Stimulated activated CD4-positive, alpha-beta T cell treated with anti-CD3 and anti-CD28 coated beads, Interleukin-1b, Interleukin-23, amount 100 ng/mL, for 1 hour (primary cell): ENCODE results near the gene C2orf15.
"Not testable (repeated sequence)": the region's sequence is repeated elsewhere in the genome, so short reads cannot be mapped to it uniquely, and the experiment has no call there.

Experiments used
- DNase-seq, 2 donors: peaks; one replicate each; pipeline ENCODE4 v3.0.0-alpha.2; 2020; ENCODE audit warnings: low read depth in 2 of 2

C2orf15 gene, protein sequence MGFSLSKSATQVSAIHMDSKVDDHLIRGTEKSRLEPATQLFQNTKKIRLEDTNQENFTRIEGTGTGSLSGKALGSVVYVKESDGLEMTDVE

DNA sequence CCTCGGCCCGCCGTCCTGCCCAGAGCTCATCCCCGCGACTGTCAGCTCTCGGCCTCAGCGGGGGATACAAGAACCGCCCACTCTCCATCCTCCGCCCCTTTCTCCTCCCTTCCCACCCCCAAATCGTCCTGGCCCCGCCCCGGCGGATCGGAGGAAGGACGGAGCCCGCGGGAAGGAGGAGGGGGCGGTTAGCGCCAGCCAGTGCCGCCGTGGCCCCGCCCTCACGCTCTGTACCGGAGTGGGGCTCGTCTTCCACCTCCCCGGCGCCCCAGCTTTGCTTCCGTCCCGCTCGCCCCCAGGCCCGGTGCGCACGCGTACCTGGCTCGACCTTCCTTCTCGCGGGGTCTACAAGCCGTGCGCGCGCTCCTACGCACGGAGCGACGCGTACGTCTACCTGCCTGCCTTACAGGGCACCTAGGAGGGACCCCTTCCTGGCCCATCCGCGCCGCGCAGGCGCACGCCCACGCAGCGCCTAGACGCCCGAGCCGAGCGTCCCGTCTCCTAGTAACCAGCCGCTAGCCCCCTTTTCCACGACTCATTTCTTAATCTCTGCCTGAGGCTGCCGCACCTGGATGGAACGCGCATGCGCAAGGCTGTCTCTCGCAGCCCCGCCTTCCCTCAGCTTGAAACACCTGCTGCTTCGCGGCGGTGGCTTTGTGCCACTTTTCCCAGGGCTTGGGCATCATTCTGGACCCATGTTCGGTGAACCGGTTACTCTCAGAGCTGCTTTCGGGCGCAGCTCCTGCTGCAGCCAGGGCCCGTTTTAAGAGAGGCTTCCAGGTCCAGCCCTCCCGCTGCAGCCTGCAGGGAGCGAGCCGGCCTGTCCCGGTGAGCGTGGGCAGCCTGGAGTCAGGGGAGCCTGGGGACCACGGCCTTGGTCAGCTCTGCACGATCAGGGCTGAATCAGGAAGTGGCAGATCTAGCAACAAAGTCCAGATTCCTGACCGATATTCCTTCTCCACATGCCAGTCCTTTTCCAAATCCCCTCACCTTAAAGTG is at the start of gene C2orf15:
Gene C2orf15 (plus strand): TSS at position 598 of the 999 bp plus-strand sequence. CDS start 8,852 bp downstream, outside the sequence.
- DNase-seq = peak; percentile 92

DNA sequence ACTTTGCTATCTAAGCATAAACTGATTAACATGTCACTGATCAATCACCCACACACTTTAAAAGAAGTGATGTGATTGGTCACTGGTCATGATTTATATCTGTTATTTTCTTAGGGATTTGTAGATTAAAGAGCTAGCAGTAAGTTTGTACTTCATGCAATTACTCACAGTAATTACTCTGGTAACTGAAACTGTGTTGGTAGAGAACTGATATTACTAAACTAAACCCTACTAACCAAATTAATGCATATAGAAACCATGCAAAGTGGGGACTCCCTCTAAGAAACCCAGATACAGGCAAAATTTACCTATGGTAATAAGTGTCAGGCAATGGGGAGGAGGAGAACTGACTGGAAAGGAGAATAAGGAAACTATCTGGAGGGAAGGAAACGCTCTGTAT is 44.8 kb upstream of the C2orf15 start:
- no peak for DNase-seq

DNA sequence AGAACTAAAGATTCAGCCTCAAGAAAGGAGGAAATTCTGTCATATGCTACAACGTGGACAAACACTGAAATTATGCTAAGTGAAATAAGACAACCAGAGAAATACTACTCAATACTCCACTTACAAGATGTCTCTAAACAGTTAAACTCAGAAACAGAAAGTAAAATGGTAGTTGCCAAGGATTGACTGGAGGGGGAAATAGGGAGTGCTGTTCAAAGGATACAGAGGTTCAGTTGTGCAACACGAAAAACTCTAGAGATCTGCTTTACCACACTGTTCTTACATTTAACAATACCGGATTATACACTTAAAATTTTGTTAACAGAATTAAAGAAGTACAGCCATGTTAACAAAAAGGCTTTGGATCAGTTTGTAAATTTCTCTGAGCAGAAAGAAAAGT is 39.8 kb upstream of the C2orf15 start:
- no peak for DNase-seq

DNA sequence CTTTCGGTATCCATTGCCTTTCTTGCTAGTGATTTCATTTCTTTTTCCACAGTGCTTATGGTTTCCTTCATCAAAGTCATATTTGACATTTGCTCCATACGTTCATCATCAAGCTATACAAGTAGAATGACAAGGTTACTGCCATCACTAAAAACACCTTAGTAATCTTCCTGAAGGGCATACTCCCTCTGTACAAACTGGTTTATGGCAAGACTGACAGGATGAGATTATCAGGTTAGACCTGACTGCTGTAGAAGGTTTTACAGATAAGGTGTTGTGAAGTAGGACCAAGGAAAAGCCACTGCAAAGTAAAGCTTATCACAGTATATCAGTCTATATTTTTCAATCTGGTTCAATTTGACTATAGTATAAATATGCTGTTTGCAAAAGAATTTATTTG is 37.5 kb upstream of the C2orf15 start:
- DNase-seq = no peak

DNA sequence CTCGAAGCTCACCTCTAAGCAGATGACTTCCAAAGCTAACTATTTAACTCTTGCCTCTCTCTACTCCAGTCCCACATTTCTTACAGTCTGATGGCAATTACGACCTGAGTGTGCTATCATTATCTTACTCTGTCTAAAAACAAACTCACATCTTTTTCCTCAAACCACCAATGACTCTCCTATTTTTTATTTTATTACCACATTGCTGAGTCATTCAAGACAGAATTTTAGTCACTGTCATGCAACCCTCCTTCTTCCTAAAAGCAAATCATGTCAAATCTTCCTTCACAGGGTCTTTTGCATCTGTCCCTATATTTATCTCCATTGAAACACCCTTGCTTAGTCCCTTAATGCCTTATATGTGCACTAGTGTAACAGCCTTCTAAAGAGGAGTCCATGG is 34.6 kb upstream of the C2orf15 start:
- no peak for DNase-seq

DNA sequence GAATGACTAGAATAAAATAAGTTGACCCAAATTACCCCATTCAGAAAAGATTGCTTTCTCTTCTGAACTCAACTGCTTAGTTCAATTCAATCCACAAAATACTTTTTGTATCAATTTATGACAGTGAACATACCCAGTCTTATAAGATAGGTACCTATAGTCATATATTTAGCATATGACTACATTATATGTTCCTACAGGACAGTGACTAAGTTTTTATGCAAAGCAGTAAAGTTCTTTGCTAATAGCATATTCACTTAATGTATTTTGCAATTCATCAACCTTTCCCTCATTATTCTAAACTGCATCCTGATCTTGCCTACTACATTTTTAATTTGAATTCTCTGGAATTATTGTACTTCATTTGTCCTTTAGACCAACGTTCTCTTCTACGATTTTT is 30.3 kb upstream of the C2orf15 start:
- DNase-seq = no peak

DNA sequence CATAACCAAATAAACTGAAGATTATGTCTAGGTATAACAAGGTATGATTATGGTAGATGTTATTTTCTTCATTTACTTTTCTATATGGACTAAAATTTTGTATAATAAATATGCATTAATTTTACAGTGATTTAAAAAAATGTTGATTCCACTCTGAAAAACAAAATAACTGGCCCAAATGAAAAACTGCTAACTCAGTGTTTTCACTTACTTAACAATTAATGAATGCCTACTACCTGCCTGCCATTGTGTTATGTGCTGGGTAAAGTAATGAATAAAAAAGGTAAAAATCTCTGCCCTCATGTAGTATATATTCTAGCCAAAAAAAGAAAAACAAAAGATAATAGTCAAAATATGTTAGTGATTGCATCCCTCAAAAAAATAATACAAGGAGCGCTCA is 29.6 kb upstream of the C2orf15 start:
- DNase-seq = no peak

DNA sequence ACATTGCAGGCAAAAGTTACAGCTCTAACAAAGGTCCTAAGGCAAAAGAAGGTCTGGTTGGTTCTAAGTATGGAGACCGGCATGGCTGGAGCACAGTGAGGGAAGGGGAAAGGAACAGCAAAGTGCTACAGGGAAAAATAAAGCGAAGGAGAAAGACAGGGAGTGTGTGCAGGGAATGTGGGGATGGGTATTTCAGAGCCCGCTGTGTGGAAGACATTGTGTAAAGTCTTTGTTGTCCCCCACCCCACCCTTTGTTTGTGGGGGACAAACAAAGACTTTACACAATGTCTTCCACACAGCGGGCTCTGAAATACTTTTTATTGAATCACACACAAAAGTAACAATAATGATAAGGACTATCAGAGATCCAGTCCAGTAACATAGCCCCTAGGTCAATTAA is 28.9 kb upstream of the C2orf15 start:
- no peak for DNase-seq

DNA sequence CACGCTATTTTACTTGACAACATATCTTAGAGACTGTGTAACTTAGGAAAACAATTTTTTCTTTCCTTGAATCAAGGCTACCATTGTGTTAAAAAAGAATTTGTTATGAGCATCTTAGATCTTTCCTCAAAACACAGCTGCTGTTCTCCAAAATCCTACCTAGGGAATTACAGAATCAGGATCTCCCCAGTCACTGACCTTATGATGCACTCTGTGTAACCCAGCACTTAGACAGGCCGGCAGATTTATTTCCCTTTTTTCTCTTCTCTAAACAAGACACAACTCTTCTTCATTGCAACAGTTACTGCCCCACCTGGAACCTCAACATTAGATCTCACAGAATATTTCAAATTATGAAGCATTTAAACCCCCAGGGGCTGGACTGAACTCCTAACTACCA is 13.5 kb upstream of the C2orf15 start:
- DNase-seq = no peak

DNA sequence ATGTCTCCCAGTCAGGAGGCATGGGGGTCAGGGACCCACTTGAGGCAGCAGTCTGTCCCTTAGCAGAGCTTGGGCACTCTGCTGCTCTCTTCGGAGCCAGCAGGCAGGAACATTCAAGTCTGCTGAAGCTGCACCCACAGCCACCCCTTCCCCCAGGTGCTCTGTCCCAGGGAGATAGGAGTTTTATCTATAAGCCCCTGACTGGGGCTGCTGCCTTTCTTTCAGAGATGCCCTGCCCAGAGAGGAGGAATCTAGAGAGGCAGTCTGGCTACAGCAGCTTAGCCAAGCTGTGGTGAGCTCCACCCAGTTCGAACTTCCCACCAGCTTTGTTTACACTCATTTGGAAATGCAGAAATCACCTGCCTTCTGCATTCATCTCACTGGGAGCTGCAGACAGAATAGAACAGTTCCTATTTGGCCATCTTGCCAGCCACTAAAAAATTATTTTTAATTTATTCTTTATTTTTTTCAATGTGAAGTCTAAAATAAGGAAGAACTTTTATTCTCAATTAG is 6.4 kb upstream of the C2orf15 start:
- not testable (repeated sequence) for DNase-seq

DNA sequence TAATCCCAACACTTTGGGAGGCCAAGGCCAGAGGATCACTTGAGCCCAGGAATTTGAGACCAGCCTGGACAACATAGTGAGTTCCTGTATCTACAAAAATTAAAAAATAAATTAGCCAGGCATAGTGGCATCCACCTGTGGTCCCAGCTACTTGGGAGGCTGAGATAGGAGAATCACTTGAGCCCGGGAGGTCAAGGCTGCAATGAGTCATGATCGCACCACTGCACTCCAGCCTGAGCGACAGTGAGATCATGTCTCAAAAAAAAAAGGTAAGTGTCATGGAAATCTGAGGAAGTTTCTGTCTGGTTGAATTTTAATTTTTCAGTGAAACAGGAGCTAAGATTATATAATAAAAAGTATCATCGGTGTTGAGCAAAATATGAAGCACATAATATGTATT is 2.5 kb upstream of the C2orf15 start:
- DNase-seq = no peak

DNA sequence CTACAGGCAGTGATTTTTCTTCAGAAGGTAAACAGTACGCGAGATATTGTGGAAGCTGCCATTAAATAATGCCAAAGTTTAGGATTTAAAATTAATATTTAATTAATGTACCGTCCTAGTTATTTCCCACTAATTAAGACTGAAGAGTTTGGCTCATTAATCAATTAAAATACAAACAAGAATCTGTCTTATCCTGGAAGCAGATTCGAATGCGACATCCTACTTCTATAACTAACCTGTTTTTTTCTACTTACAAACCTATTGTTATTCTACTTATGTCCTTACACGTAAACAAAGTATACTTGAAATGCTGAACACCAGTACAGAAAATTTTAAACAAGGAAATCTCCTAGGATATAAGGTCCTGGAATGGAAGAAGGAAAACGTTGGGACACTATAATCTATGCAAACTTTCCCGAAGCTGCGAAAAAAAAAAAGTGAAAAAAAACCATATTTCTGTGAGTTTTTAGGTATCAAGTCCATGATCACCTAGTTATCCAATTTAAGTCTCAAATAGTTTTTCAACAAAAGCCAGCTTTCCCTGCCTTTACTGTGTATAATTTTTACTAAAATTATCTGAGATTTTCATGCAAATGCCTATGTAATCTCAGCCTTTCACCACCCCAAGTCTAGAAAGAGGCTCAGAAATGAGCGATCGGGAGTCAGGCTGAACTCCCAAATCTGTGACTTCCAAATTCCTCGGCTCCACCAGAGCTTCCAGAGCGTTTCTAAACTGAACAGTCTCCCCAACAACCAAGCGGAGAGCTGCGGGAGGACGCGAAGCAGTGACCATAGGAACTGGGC is 1.2 kb upstream of the C2orf15 start:
- DNase-seq = no peak

DNA sequence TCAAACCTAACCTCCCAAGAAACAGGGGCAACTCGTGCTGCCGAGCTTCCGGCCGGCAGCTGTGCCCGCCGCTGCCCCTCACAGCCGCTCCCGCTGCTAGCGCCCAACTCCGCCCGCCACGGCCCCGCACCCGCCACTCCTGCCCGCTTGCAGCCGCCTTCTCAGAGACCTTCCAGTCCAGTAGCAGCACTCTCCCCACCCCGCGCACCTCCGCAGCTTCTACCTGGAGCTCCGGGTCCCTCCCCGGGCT is 722 bp upstream of the C2orf15 start:
- DNase-seq = no peak

DNA sequence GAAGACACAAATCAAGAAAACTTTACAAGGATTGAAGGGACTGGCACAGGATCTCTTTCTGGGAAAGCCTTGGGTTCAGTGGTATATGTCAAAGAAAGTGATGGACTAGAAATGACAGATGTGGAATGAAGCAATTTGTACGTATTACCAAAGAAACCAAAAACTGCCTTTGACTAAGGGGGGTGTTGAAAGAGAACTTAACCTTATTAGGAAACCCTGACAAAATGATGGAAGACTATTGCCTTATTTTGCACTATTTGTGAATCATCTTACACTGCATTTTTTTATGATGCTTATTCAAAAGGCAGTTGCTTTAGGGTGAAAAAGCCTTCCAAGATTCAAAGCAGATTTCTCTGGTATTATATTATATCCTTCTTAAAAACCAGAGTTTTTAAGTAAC is 9.2 kb downstream of the C2orf15 start:
- no peak for DNase-seq

DNA sequence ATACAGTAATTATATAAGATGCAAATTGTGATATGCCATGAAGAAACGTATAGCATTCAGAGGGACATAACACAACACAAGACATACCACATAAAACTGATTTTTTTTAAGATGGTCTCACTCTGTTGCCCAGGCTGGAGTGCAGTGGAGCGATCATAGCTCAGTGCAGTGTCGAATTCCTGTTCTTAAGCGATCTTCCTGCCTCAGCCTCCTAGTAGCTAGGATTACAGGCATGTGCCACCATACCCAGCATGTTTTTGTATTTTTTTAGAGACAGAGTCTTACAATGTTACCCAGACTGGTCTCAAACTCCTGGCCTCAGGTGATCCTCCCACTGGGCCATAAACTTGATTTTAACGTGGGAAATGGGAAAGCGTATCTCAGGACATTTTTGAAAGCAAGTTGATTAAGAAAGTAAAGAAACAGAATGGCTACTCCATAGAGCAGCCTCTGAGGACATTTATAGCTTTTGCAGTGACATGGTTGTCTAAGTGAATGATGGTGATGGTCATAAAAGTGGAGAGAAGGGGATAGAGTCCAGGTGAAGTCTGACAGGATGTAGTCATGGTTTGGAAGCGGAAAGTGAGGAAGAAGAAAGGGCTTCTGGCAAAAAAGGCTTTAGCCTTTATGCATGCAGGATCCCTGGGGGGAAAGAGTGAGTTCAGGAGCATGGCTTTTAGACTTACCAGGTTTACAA is 10.8 kb downstream of the C2orf15 start:
- DNase-seq = no peak

DNA sequence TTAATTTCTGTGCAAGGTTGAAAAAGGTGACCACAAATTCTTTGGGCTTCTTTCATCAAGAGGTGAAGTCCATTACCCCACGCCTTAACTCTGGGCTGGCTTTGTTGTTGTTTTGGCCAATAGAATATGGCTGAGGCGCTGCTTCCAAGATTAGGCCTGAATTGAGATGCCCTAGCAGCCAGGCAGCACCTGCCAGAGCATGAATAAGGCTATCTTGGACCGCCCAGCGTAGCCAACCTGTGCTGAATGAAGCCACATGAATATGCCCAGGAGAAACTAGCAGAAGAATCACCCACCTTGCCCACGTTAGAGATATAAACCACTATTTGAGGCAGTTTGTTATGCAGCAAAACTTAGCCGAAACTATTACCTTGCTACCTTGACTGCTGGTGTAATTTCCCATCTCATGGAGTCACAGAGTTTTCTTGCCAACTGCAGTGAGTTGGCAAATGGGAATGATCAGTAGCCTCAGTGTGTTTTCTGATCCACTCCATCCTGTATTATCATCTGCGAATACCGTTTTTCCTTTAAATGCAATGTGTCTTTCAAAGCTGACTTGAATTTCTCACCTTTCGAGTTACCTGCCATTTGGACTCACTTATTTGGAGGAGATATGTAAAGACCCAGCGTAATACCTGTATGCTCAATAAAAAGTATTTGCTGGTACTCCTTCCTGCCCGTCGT is 12.6 kb downstream of the C2orf15 start:
- DNase-seq = no peak

DNA sequence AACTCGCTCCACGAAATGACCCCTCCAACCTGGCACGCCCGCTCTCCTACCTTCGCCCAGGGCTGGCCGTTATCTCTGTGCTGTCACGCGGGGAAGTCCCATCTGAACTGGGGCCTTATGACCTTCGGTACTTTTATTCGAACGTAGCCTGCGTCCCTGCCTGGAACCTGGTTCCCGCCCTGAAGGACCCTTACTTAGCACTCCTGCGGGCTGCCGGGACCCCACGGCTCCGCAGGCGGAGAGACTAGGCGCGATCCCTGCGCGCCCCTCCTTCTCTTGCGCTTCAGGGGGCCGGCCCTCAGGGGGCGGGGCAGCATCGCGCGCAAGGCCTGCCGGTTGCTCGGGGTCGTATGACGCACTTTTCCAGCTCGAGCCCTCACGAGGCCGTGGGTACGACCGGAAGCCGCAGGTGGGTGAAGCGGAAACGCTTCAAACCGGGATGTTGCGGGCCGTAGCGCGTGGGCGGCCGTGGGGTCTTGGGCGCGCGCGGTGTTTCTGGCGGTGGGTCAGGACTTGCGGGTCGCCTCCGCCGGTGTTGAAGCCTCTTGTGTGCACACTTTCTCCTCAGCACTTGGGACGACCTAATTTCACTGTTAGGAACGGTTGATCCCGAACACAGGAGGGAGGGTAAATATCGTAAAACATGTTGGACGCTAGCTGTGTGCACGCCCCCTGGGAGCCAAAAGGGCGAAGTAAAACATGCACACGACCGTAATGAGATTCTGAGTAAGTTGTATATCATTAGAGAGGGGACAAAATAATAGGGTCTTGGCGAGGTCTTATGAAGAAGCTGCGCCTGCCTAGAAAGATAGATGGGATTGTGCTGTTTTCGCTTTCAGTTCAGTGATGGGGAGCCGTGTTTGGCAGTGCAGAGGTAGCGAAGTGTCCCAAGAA is 13.4 kb downstream of the C2orf15 start, which contains the start of the genes LIPT1 and TSGA10:
Gene LIPT1 (plus strand): TSS at position 325 of the 894 bp plus-strand sequence. CDS start 6,991 bp downstream, outside the sequence.
Gene TSGA10 (minus strand): TSS at position 300 of the 894 bp plus-strand sequence. CDS start 45,503 bp downstream, outside the sequence.
- DNase-seq = peak; percentile 76 to 78

DNA sequence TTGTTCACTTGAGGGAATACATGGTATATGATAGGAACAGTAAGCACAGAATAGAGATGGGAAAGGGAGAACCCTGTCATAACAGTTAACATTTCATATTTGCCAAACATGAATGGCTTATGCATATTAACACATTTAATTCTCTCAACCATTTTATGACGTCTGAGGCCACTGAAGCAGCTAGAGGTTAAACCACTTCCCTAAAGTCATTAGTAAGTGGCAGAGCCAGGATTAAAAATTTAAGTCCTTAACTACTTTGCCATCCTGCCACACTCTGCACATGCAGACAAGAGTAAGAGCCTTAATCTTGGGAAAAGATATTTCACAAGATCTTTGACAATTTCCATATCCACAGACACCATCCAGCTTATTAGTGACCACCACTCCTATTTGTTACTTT is 15.4 kb downstream of the C2orf15 start:
- DNase-seq = no peak

DNA sequence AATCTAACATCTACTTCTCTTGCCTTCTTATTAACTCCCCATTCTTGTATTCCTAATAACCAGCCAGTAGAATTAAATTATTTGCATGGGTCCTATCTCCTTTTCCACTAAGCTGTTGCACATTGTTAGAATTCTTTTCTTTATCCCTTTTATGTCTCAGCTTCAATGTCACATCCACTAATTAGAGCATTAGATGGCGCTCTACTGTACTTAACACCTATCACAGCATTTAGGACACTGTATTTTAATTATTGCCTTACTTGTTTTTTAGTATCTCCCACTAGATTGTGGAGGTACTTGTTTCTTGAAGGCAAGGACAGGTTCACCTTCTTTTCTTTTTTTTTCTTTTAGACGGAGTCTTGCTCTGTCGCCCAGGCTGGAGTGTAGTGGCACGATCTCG is 17.1 kb downstream of the C2orf15 start:
- DNase-seq = no peak

DNA sequence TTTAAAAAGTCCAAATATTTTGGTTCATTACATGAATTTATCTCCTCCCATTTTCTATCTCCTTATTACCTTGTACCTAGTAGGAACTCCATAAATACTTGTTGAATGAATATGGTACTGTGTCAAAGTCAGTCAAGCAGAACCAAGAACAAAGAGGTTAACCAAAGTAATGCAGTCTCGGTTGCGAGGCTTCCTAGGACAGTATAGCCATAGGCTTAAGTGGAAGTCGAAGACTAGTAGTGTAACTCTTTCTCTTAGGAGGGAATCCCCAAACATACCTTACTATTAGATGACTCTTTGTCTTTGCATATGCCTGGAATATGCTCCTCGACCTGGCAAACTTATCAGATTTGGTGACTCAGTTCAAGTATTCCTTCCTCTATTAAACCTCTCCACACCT is 18.1 kb downstream of the C2orf15 start:
- DNase-seq = no peak
